ENCODE data around the gene APBB2. TPM values are rescaled to one million over a fixed set of nuclear protein-coding genes. Genes with fewer than 3 reads are reported as not detected.

The APBB2 gene
- total RNA-seq, 1 donor from 2014 or later = 23.5 TPM

- no peaks in the 10 kb centered on the region for H3K36me3 ChIP-seq
- DNase-seq = no peak
- TF ChIP-seq, protein P1, sequence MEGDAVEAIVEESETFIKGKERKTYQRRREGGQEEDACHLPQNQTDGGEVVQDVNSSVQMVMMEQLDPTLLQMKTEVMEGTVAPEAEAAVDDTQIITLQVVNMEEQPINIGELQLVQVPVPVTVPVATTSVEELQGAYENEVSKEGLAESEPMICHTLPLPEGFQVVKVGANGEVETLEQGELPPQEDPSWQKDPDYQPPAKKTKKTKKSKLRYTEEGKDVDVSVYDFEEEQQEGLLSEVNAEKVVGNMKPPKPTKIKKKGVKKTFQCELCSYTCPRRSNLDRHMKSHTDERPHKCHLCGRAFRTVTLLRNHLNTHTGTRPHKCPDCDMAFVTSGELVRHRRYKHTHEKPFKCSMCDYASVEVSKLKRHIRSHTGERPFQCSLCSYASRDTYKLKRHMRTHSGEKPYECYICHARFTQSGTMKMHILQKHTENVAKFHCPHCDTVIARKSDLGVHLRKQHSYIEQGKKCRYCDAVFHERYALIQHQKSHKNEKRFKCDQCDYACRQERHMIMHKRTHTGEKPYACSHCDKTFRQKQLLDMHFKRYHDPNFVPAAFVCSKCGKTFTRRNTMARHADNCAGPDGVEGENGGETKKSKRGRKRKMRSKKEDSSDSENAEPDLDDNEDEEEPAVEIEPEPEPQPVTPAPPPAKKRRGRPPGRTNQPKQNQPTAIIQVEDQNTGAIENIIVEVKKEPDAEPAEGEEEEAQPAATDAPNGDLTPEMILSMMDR (IDR thresholded peaks at IDR 0.05; ENCODE audit: borderline replicate concordance) = no peak
- intact Hi-C loops (cut with micrococcal nuclease) = no loop called here
- peaks cover 23% of the 10 kb centered on the region for H3K4me1 ChIP-seq
- H3K27me3 ChIP-seq (ENCODE audit: low read depth) = no peaks in the 10 kb centered on the region
- H3K4me3 ChIP-seq = no peak overlapping the region
- no peak overlapping the region for H3K27ac ChIP-seq (replicated peaks)
- no peaks in the 10 kb centered on the region for H3K9me3 ChIP-seq (replicated peaks)
These were observed 136.7 kb downstream of the APBB2 start for GRCh38 chr4:41077628-41078027.

DNA sequence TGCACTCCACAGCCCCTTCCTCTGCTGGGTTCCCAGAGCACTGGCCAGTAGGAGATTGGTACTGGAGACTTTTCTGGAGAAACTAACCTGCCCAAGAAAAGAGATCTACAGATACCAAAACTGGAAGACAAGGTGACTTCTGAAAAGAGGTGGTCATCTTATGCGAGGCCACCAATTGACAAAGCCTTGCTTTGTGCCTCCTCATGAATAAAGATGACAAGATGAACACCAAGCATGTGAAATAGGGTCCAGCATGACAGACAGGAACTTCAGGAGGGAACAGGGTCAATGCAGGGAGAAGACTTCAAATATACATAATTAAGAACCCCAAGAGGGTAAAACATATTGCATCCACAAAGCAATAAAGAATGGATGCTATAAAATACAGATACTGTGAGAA, 137.9 kb downstream of the APBB2 start:
- intact Hi-C loops (cut with micrococcal nuclease) = no loop called here
- no peak for DNase-seq

GRCh38 chr4:41074215-41074614, 140.1 kb downstream of the APBB2 start:
- Histone ChIP-seq H3K27me3 (ENCODE audit: low read depth) (no peaks in the 10 kb centered on the region), H3K4me1 (peaks cover 44% of the 10 kb centered on the region), H3K27ac (replicated peaks) (no peak overlapping the region), H3K4me3 (no peak overlapping the region), H3K9me3 (replicated peaks) (no peaks in the 10 kb centered on the region), H3K36me3 (no peaks in the 10 kb centered on the region)
- intact Hi-C loops (cut with micrococcal nuclease) = no loop called here
- DNase-seq = no peak
- TF ChIP-seq, protein P1 (IDR thresholded peaks at IDR 0.05; ENCODE audit: borderline replicate concordance) = no peak

More for the DNA sequence above, 137.9 kb downstream of the APBB2 start:
- TF ChIP-seq, protein P1 (IDR thresholded peaks at IDR 0.05; ENCODE audit: borderline replicate concordance) = no peak
- Histone ChIP-seq H3K27me3 (ENCODE audit: low read depth) (no peaks in the 10 kb centered on the region), H3K27ac (replicated peaks) (no peak overlapping the region), H3K4me1 (peaks cover 34% of the 10 kb centered on the region), H3K4me3 (no peak overlapping the region), H3K9me3 (replicated peaks) (no peaks in the 10 kb centered on the region), H3K36me3 (no peaks in the 10 kb centered on the region)

- Histone ChIP-seq H3K4me3 (no peak overlapping the region), H3K36me3 (no peaks in the 10 kb centered on the region), H3K27me3 (ENCODE audit: low read depth) (no peaks in the 10 kb centered on the region), H3K4me1 (peaks cover 40% of the 10 kb centered on the region), H3K27ac (replicated peaks) (peak overlapping the region; percentile 5), H3K9me3 (replicated peaks) (no peaks in the 10 kb centered on the region)
- TF ChIP-seq, protein P1 (IDR thresholded peaks at IDR 0.05; ENCODE audit: borderline replicate concordance) = no peak
- intact Hi-C loops (cut with micrococcal nuclease) = no loop called here
- DNase-seq = no peak
These were observed 142.1 kb downstream of the APBB2 start for GRCh38 chr4:41072021-41072777.

- intact Hi-C loops (cut with micrococcal nuclease) = no loop called here
- Histone ChIP-seq H3K4me3 (no peak overlapping the region), H3K27ac (replicated peaks) (no peak overlapping the region), H3K4me1 (peaks cover 38% of the 10 kb centered on the region), H3K27me3 (ENCODE audit: low read depth) (no peaks in the 10 kb centered on the region), H3K9me3 (replicated peaks) (no peaks in the 10 kb centered on the region), H3K36me3 (no peaks in the 10 kb centered on the region)
- DNase-seq = no peak
- TF ChIP-seq, protein P1 (IDR thresholded peaks at IDR 0.05; ENCODE audit: borderline replicate concordance) = no peak
These were observed 143.6 kb downstream of the APBB2 start for GRCh38 chr4:41070516-41071281.

All from left ventricle myocardium inferior (tissue), 1 donor.